ENCODE measurements around the gene RMND5A. TPM values are rescaled to one million over a fixed set of nuclear protein-coding genes. Genes with fewer than 3 reads are reported as not detected.
A peak's percentile ranks its signal among the peaks of the same experiment; 100 is the strongest.

The RMND5A gene
- total and polyA plus RNA-seq, 2 experiments from 2014 or later = 23.0 to 80.8 TPM

DNA sequence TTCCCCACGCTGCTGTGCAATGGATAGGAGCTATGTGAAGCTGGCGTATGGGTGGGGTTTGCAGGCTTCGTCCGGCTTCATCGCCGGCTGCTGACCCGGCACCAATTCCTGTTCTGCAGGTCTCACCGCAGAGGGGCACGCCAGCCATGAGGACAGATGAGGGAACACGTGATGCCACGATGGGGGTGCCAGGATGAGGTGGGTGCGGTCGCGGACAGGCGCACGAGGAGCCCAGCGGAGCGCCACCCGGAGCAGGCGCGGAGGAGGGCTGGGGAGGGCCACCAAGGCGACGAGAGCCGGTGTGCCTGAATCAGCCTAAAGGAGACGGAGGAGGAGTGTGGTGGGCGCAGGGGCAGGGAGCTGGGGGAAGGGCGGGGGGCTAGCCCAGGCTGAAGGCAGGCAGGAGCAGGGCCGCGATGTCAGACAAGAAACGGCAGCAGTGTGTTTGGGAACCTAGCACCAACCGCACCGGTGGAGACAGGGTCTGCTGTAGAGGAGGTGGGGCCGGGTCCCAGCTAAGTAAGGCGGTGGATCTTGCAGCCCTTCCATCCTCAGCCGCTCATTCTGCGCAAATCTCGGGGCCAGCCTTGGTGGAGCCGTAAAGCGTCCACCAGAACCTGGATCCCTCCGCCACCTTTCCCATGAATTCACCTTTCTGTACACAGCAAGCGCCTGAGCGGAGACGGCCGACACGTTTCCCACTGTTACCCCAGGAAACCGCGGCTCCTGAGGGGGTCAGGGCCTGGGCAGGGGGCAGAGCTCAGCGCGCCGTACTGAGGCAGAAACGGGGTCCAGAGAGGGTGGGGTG is 87.6 kb downstream of the RMND5A start:
- Histone ChIP-seq H4K20me1 (ENCODE audit: insufficient read depth, poor library complexity, severe bottlenecking) (no peaks in the 10 kb centered on the region), H2AFZ (peak overlapping the region; percentile 99), H3K4me2 (peak overlapping the region; percentile 99), H3K4me1 (ENCODE audit: insufficient read depth) (no peaks in the 10 kb centered on the region), H3K9me2 (replicated peaks; ENCODE audit: insufficient read depth) (no peaks in the 10 kb centered on the region), H3K9me3 (ENCODE audit: low read depth) (no peaks in the 10 kb centered on the region), H3K79me2 (no peaks in the 10 kb centered on the region), H3K27ac (peak overlapping the region; percentile 75), H3K27me3 (no peaks in the 10 kb centered on the region), H3K36me3 (replicated peaks; ENCODE audit: insufficient read depth, low read depth) (no peaks in the 10 kb centered on the region), H3K4me3 (peak overlapping the region; percentile 84)
- TF ChIP-seq, protein P1, sequence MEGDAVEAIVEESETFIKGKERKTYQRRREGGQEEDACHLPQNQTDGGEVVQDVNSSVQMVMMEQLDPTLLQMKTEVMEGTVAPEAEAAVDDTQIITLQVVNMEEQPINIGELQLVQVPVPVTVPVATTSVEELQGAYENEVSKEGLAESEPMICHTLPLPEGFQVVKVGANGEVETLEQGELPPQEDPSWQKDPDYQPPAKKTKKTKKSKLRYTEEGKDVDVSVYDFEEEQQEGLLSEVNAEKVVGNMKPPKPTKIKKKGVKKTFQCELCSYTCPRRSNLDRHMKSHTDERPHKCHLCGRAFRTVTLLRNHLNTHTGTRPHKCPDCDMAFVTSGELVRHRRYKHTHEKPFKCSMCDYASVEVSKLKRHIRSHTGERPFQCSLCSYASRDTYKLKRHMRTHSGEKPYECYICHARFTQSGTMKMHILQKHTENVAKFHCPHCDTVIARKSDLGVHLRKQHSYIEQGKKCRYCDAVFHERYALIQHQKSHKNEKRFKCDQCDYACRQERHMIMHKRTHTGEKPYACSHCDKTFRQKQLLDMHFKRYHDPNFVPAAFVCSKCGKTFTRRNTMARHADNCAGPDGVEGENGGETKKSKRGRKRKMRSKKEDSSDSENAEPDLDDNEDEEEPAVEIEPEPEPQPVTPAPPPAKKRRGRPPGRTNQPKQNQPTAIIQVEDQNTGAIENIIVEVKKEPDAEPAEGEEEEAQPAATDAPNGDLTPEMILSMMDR (IDR thresholded peaks at IDR 0.05; ENCODE audit: poor library complexity) = no peak
- no peak for TF ChIP-seq EZH2 (IDR thresholded peaks at IDR 0.05; ENCODE audit: borderline replicate concordance)
- no peak for TF ChIP-seq EZH2phosphoT487 (IDR thresholded peaks at IDR 0.05; ENCODE audit: low read depth, severe bottlenecking, unreplicated experiment)
- peak; percentile 73 for DNase-seq (ENCODE audit: low spot score)
- WGBS (ENCODE audit: low lambda C conversion rate, missing lambda C conversion rate) = 2% methylated on average over 44 of the region's 51 CpGs

DNA sequence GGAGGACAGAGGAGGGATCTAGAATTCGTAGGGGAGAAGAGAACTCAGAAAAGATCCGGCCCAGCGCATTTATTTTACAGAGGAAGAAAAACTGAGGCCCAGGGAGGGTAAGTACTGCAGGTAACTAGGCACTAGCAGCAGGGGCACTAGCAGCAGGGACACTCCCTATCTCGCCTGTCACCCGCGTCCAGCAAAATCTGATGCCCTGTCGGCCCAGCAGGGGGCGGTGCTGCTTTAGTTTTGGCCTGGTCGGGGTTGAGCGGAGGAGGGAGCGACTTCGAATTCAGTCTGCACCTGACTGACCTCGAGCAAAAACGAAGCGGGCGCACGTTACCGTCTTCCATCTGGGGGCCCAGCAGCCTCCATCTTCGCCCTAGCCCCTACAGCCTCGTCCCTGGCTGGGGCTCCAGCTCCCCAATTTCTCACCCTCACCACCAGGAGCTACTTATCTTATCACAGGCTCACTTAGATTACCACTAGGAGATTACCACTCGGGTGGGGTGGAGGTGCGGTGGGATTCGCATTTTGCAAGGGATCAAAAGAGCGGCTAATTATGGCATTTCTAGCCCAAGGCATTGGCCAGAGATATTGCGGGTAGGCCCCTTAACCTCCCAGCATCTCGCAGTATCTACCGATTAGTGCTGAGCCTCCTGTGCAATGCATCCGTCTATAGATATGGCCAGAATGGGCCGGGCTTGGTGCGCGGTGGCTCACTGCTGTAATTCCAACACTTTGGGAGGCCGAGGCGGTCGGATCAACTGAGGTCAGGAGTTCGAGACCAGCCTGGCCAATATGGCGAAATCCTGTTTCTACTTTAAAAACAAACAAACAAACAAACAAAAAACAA is 88.4 kb downstream of the RMND5A start:
- Histone ChIP-seq H4K20me1 (ENCODE audit: insufficient read depth, poor library complexity, severe bottlenecking) (no peaks in the 10 kb centered on the region), H3K79me2 (no peaks in the 10 kb centered on the region), H3K36me3 (replicated peaks; ENCODE audit: insufficient read depth, low read depth) (no peaks in the 10 kb centered on the region), H3K4me1 (ENCODE audit: insufficient read depth) (no peaks in the 10 kb centered on the region), H3K27ac (peak overlapping the region; percentile 75), H3K9me3 (ENCODE audit: low read depth) (no peaks in the 10 kb centered on the region), H3K4me3 (peak overlapping the region; percentile 84), H3K9me2 (replicated peaks; ENCODE audit: insufficient read depth) (no peaks in the 10 kb centered on the region), H2AFZ (peak overlapping the region; percentile 99), H3K27me3 (no peaks in the 10 kb centered on the region), H3K4me2 (peak overlapping the region; percentile 99)
- TF ChIP-seq, protein P1 (IDR thresholded peaks at IDR 0.05; ENCODE audit: poor library complexity) = peak; percentile 99
- TF ChIP-seq EZH2phosphoT487 (IDR thresholded peaks at IDR 0.05; ENCODE audit: low read depth, severe bottlenecking, unreplicated experiment) = no peak
- peak; percentile 89 for DNase-seq (ENCODE audit: low spot score)
- WGBS (ENCODE audit: low lambda C conversion rate, missing lambda C conversion rate) = 34% methylated on average over 36 of the region's 36 CpGs

DNA sequence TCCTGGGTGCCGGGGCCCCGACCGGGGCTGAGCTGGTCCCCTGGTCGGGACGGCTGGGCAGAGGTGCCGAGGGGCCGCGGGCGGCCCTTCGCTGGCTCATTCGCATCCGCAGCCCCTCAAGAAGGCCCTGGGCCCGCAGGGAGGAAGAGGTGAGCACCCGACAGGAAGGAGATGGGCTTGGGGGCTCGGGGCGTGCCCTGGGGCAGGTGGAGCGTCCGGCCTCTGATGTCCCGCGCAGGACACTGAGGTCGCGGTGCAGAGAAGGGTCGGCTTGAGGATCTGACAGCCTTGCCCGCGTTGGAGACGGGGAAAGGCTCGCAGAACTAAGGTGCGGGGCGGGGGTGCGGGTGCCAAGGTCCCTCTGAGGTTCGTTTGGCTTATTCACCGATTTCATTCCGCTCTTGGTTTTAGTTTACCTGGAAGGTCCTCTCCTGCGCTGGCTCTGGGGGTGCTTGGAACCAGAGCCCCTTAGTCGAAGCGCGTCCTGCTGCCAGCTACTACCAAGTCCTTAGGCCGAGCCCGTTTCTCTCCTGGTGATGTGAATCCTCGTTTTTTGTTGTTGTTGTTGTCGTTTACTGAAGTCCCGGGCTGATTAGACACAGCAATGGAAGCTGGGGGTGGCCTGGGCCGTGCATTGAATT is 89.5 kb downstream of the RMND5A start:
- H3K4me3 ChIP-seq = no peak overlapping the region
- no peak overlapping the region for H3K27ac ChIP-seq
- no peak for DNase-seq (ENCODE audit: low spot score)
- H3K4me1 ChIP-seq (ENCODE audit: insufficient read depth) = no peaks in the 10 kb centered on the region
- H3K4me2 ChIP-seq = no peak overlapping the region
- no peak for TF ChIP-seq EZH2 (IDR thresholded peaks at IDR 0.05; ENCODE audit: borderline replicate concordance)
- TF ChIP-seq, protein P1 (IDR thresholded peaks at IDR 0.05; ENCODE audit: poor library complexity) = no peak
- TF ChIP-seq EZH2phosphoT487 (IDR thresholded peaks at IDR 0.05; ENCODE audit: low read depth, severe bottlenecking, unreplicated experiment) = no peak
- no peaks in the 10 kb centered on the region for H3K79me2 ChIP-seq
- 93% methylated on average over 37 of the region's 43 CpGs for WGBS (ENCODE audit: low lambda C conversion rate, missing lambda C conversion rate)
- H3K27me3 ChIP-seq = no peaks in the 10 kb centered on the region
- no peaks in the 10 kb centered on the region for H3K36me3 ChIP-seq (replicated peaks; ENCODE audit: insufficient read depth, low read depth)
- H3K9me3 ChIP-seq (ENCODE audit: low read depth) = no peaks in the 10 kb centered on the region
- no peaks in the 10 kb centered on the region for H3K9me2 ChIP-seq (replicated peaks; ENCODE audit: insufficient read depth)
- H2AFZ ChIP-seq = no peak overlapping the region
- no peaks in the 10 kb centered on the region for H4K20me1 ChIP-seq (ENCODE audit: insufficient read depth, poor library complexity, severe bottlenecking)
